Fibroblast of peridontal ligament (primary cell): ENCODE results near the gene CFAP97D2.

Experiments used
- DNase-seq: peaks from one replicate; pipeline ENCODE4 v3.0.0-alpha.2; 2010; ENCODE audit errors: extremely low read depth

The CFAP97D2 gene

GRCh38 chr13:114269281-114269770 is 90.3 kb downstream of the CFAP97D2 start:
- no peak for DNase-seq
